PC-9 (cell line): ENCODE data around the gene PATE4. TPM values are rescaled to one million over a fixed set of nuclear protein-coding genes. Genes with fewer than 3 reads are reported as not detected.
"Not testable (repeated sequence)": the region's sequence is repeated elsewhere in the genome, so short reads cannot be mapped to it uniquely, and the experiment has no call there.

Experiments
- BruUV-seq: library from RNA; stranded (reverse); fragments of 400-500 nt; replicated peaks from 2 replicates; lab custom pipeline; 2021; lab: Mats Ljungman, UMichigan
- CTCF ChIA-PET: fragments of 300-600 bp; sonication (Branson Sonifier 250); formaldehyde crosslinking; loops from one replicate; lab custom pipeline; 2022; ENCODE audit warnings: antibody characterized with exemption; lab: Charles Lee
- POLR2A ChIA-PET: fragments of 300-600 bp; sonication (Branson Sonifier 250); formaldehyde crosslinking; loops from one replicate; lab custom pipeline; 2022; ENCODE audit warnings: antibody characterized with exemption; ENCODE audit not compliant: unreplicated experiment; lab: Charles Lee
- DNase-seq, 2 experiments: peaks; one replicate each; pipeline versions ENCODE4 v3.0.0 to v3.0.0-alpha.2; 2015 to 2022; ENCODE audit warnings: mixed read lengths in 1 of 2
- H2AFZ ChIP-seq: fragments of 200-600 bp; sonication (generic); 2 replicates; pipeline ENCODE4 v1.8.1; 2017; ENCODE audit warnings: antibody characterized with exemption
- H3F3A ChIP-seq: fragments of 200-600 bp; sonication (generic); 2 replicates; pipeline ENCODE4 v1.8.1; 2017; ENCODE audit warnings: antibody characterized with exemption, mild to moderate bottlenecking, low read depth; ENCODE audit not compliant: insufficient read depth
- H3K27ac ChIP-seq: fragments of 200-600 bp; sonication (generic); 2 replicates; pipeline ENCODE4 v1.6.1; 2016; ENCODE audit warnings: mixed run types
- H3K27me3 ChIP-seq: fragments of 200-600 bp; sonication (generic); 2 replicates; pipeline ENCODE4 v1.6.1; 2016; ENCODE audit warnings: low read depth, mixed run types; ENCODE audit not compliant: insufficient read depth
- H3K36me3 ChIP-seq: fragments of 200-600 bp; sonication (generic); 2 replicates; pipeline ENCODE4 v1.6.1; 2016; ENCODE audit warnings: low read depth, mixed run types
- H3K4me1 ChIP-seq: fragments of 200-600 bp; sonication (generic); replicated peaks from 2 replicates; pipeline ENCODE4 v1.6.1; 2016; ENCODE audit warnings: mixed run types; ENCODE audit not compliant: insufficient read depth
- H3K4me2 ChIP-seq: fragments of 200-600 bp; sonication (generic); 2 replicates; pipeline ENCODE4 v1.6.1; 2017; ENCODE audit warnings: mixed run types
- H3K4me3 ChIP-seq: fragments of 200-600 bp; sonication (generic); 2 replicates; pipeline ENCODE4 v1.6.1; 2016; ENCODE audit warnings: mixed run types
- H3K79me2 ChIP-seq: fragments of 200-600 bp; sonication (generic); 2 replicates; pipeline ENCODE4 v1.6.1; 2017; ENCODE audit warnings: low read depth, mixed run types
- H3K9me2 ChIP-seq: fragments of 200-600 bp; sonication (generic); 2 replicates; pipeline ENCODE4 v1.8.1; 2017; ENCODE audit warnings: mild to moderate bottlenecking; ENCODE audit not compliant: insufficient read depth
- H3K9me3 ChIP-seq: fragments of 200-600 bp; sonication (generic); 2 replicates; pipeline ENCODE4 v1.8.1; 2016; ENCODE audit warnings: low read depth; ENCODE audit not compliant: insufficient read depth
- H4K20me1 ChIP-seq: fragments of 200-600 bp; sonication (generic); 2 replicates; pipeline ENCODE4 v1.8.1; 2017; ENCODE audit not compliant: insufficient read depth
- EZH2 ChIP-seq: fragments of 200-600 bp; sonication (generic); IDR thresholded peaks from 2 replicates; pipeline ENCODE4 v1.8.0; 2017; ENCODE audit warnings: antibody characterized with exemption, low read depth
- intact Hi-C: fragments of 100-400 bp; cut with micrococcal nuclease; formaldehyde crosslinking; loops from one replicate; pipeline ENCODE4 v1.10.0; 2022; ENCODE audit not compliant: unreplicated experiment
- total RNA-seq: library from RNA; stranded (reverse); gene quantifications from 2 replicates; pipeline ENCODE4 v1.2.3, GENCODE V29; 2021
- TF ChIP-seq, protein P1 (sequence below): fragments of 200-600 bp; sonication (generic); conservative IDR thresholded peaks from 2 replicates; pipeline ENCODE4 v1.6.1; 2017; ENCODE audit warnings: mixed run types, antibody characterized with exemption, mild to moderate bottlenecking, moderate library complexity

The PATE4 gene
- total RNA-seq, 1 experiment from 2014 or later: not detected

DNA sequence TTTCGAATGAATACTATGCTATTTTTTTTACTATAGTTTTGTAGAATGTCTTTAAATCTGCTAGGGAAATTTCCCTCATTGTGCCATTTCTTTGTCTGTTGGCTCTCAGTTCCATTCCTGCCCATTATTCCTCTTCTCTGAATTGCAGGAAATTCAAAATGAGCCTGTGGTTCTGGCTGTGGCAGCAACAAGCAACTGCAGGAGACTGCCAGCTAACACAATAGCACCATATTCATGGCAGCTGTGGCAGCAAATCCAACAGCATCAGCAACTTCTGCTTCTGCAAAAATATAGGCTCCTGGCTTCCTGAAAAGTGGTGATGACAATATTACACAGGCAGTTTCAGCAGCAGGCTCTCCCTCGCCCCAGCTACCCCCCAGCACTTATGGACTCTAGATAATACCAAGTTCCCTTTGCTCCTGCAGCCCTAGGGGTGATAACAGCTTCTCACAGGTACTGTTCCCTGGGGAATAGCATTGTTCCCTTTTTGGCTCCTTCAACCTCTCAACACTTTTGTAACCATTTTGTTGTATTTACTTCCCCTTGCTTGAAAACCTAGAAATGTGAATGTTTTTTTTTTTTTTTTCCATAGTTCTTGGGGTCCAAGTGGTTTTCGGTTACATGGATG is 9.3 kb downstream of the PATE4 start:
- peaks cover 5% of the 10 kb centered on the region; the same call in 1 of the 2 replicates for H3K9me3 ChIP-seq
- H3K4me2 ChIP-seq: no peak overlapping the region
- no peak overlapping the region for H2AFZ ChIP-seq
- CTCF ChIA-PET: no interaction called here
- POLR2A ChIA-PET: no interaction called here
- H3K79me2 ChIP-seq: no peaks in the 10 kb centered on the region
- intact Hi-C loops: no loop called here
- H3K27ac ChIP-seq: no peak overlapping the region
- H3K9me2 ChIP-seq: no peaks in the 10 kb centered on the region
- no TSS peak for BruUV-seq
- no peaks in the 10 kb centered on the region for H3K4me1 ChIP-seq
- no peaks in the 10 kb centered on the region for H4K20me1 ChIP-seq
- DNase-seq: no peak
- no peak overlapping the region for H3K4me3 ChIP-seq
- no peaks in the 10 kb centered on the region for H3K36me3 ChIP-seq
- H3K27me3 ChIP-seq: 0 out of 2 replicates have a peak, but pooled peaks cover 5% of the 10 kb centered on the region
- no peaks in the 10 kb centered on the region for H3F3A ChIP-seq
- TF ChIP-seq, protein P1, sequence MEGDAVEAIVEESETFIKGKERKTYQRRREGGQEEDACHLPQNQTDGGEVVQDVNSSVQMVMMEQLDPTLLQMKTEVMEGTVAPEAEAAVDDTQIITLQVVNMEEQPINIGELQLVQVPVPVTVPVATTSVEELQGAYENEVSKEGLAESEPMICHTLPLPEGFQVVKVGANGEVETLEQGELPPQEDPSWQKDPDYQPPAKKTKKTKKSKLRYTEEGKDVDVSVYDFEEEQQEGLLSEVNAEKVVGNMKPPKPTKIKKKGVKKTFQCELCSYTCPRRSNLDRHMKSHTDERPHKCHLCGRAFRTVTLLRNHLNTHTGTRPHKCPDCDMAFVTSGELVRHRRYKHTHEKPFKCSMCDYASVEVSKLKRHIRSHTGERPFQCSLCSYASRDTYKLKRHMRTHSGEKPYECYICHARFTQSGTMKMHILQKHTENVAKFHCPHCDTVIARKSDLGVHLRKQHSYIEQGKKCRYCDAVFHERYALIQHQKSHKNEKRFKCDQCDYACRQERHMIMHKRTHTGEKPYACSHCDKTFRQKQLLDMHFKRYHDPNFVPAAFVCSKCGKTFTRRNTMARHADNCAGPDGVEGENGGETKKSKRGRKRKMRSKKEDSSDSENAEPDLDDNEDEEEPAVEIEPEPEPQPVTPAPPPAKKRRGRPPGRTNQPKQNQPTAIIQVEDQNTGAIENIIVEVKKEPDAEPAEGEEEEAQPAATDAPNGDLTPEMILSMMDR: no peak
- no peak for TF ChIP-seq EZH2

DNA sequence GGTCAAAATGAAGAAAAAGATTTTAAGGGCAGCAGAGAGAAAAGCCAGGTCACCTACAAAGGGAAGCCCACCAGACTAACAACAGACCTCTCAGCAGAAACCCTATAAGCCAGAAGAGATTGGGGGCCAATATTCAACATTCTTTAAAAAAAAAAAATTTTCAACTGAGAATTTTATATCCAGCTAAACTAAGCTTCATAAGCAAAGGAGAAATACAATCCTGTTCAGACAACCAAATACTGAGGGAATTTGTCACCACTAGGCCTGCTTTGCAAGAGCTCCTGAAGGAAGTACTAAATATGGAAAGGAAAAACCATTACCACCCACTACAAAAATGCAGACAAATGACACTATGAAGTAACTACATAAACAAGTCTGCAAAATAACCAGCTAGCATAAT is 13.1 kb downstream of the PATE4 start:
- TF ChIP-seq, protein P1: no peak
- TF ChIP-seq EZH2: no peak
- H3K27ac ChIP-seq: no peak overlapping the region
- intact Hi-C loops: no loop called here
- peaks cover 5% of the 10 kb centered on the region; the same call in 1 of the 2 replicates for H3K9me3 ChIP-seq
- H2AFZ ChIP-seq: no peak overlapping the region
- H3K4me3 ChIP-seq: no peak overlapping the region
- no peaks in the 10 kb centered on the region; the same call in 1 of the 2 replicates for H3K27me3 ChIP-seq
- no peaks in the 10 kb centered on the region for H3K79me2 ChIP-seq
- POLR2A ChIA-PET: no interaction called here
- H3K36me3 ChIP-seq: no peaks in the 10 kb centered on the region
- no peaks in the 10 kb centered on the region for H3K4me1 ChIP-seq
- no peaks in the 10 kb centered on the region for H3K9me2 ChIP-seq
- H3K4me2 ChIP-seq: no peak overlapping the region
- DNase-seq: no peak
- CTCF ChIA-PET: no interaction called here
- no peaks in the 10 kb centered on the region for H4K20me1 ChIP-seq
- H3F3A ChIP-seq: no peaks in the 10 kb centered on the region
- BruUV-seq: no TSS peak

DNA sequence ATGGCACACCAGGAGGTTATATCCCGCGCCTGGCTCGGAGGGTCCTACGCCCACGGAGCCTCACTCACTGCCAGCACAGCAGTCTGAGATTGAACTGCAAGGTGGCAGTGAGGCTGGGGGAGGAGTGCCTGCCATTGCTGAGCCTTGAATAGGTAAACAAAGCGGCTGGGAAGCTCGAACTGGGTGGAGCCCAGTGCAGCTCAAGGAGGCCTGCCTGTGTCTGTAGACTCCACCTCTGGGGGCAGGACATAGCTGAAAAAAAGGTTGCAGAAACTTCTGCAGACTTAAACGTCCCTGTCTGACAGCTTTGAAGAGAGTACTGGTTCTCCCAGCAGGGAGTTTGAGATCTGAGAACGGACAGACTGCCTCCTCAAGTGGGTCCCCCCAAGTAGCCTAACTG is 24.6 kb downstream of the PATE4 start:
- POLR2A ChIA-PET, H3K27ac ChIP-seq, H3K36me3 ChIP-seq, DNase-seq, H3K4me3 ChIP-seq, H3F3A ChIP-seq, H3K27me3 ChIP-seq, H4K20me1 ChIP-seq, CTCF ChIA-PET, H3K4me1 ChIP-seq, H3K9me2 ChIP-seq, H3K4me2 ChIP-seq, intact Hi-C loops, H3K9me3 ChIP-seq, H3K79me2 ChIP-seq, H2AFZ ChIP-seq, BruUV-seq: not testable (repeated sequence)

DNA sequence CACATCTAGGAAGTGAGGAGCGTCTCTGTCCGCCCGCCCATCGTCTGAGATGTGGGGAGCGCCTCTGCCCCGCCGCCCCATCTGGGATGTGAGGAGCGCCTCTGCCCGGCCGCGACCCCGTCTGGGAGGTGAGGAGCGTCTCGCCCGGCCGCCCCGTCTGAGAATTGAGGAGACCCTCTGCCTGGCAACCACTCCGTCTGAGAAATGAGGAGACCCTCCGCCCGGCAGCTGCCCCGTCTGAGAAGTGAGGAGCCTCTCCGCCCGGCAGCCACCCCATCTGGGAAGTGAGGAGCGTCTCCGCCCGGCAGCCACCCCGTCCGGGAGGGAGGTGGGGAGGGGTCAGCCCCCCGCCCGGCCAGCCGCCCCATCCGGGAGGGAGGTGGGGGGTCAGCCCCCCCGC is 29.7 kb downstream of the PATE4 start:
- BruUV-seq: not testable (repeated sequence)

DNA sequence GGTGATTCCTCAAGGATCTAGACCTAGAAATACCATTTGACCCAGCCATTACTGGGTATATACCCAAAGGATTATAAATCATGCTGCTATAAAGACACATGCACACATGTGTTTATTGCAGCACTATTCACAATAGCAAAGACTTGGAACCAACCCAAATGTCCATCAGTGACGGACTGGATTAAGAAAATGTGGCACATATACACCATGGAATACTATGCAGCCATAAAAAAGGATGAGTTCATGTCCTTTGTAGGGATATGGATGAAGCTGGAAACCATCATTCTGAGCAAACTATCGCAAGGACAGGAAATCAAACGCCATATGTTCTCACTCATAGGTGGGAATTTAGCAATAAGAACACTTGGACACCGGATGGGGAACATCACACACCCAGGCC is 32.2 kb downstream of the PATE4 start:
- H3F3A ChIP-seq, CTCF ChIA-PET, intact Hi-C loops, H3K4me1 ChIP-seq, H2AFZ ChIP-seq, BruUV-seq, H3K4me3 ChIP-seq, H3K27me3 ChIP-seq, H4K20me1 ChIP-seq, H3K36me3 ChIP-seq, H3K9me3 ChIP-seq, POLR2A ChIA-PET, H3K9me2 ChIP-seq, H3K27ac ChIP-seq, H3K4me2 ChIP-seq, DNase-seq, H3K79me2 ChIP-seq: not testable (repeated sequence)

More for the DNA sequence above, 29.7 kb downstream of the PATE4 start:
- intact Hi-C loops, H4K20me1 ChIP-seq, CTCF ChIA-PET, H3F3A ChIP-seq, H3K4me3 ChIP-seq, H3K9me3 ChIP-seq, DNase-seq, H3K4me1 ChIP-seq, POLR2A ChIA-PET, H3K27ac ChIP-seq, H3K36me3 ChIP-seq, H3K9me2 ChIP-seq, H2AFZ ChIP-seq, H3K27me3 ChIP-seq, H3K4me2 ChIP-seq, H3K79me2 ChIP-seq: not testable (repeated sequence)
